Sigmoid colon (tissue), 7 donors: ENCODE results near the gene ST3GAL2. TPM values are rescaled to one million over a fixed set of nuclear protein-coding genes. Genes with fewer than 3 reads are reported as not detected.

Experiments used
- DNase-seq: peaks from one replicate; pipeline ENCODE4 v3.0.0-alpha.2; 2019
- H3K27ac ChIP-seq, 4 donors: fragments of 200-600 bp; sonication (generic); one replicate each; pipeline ENCODE4 v1.5.1; 2016 to 2019; ENCODE audit warnings: mild to moderate bottlenecking in 1 of 4
- H3K27me3 ChIP-seq, 3 donors: fragments of 200-600 bp; sonication (generic); one replicate each; pipeline ENCODE4 v1.5.1; 2019; ENCODE audit warnings: mild to moderate bottlenecking in 1 of 3
- H3K36me3 ChIP-seq, 4 donors: fragments of 200-600 bp; sonication (generic); one replicate each; pipeline ENCODE4 v1.5.1; 2016 to 2019
- H3K4me1 ChIP-seq, 4 donors: fragments of 200-600 bp; sonication (generic); one replicate each; pipeline ENCODE4 v1.5.1; 2017 to 2019
- H3K4me3 ChIP-seq, 4 donors: fragments of 200-600 bp; sonication (generic); one replicate each; pipeline ENCODE4 v1.5.1; 2017 to 2019; ENCODE audit warnings: mild to moderate bottlenecking in 2 of 4, moderate library complexity in 1 of 4
- H3K9me3 ChIP-seq, 4 donors: fragments of 200-600 bp in 3 of 4; sonication (generic) in 3 of 4; one replicate each; pipeline versions ENCODE4 v1.5.1 to v1.6.1; 2013 to 2019
- EP300 ChIP-seq, 4 donors: sonication (generic); formaldehyde crosslinking; IDR thresholded peaks; one replicate each; pipeline ENCODE4 v1.6.1; 2017; ENCODE audit warnings: antibody characterized with exemption in 4 of 4
- POLR2A ChIP-seq, 2 donors: fragments of 450-650 bp; IDR thresholded peaks; one replicate each; pipeline ENCODE4 v1.6.1; 2016; ENCODE audit warnings: antibody characterized with exemption in 2 of 2, mild to moderate bottlenecking in 2 of 2, moderate library complexity in 2 of 2
- POLR2AphosphoS5 ChIP-seq, 4 donors: sonication (generic); formaldehyde crosslinking; IDR thresholded peaks; one replicate each; pipeline ENCODE4 v1.6.1; 2017; ENCODE audit warnings: antibody characterized with exemption in 4 of 4
- WGBS, 2 donors: extraction: QIAGEN DNeasy Blood & Tissue Kit; methylation state at CpG; one replicate each; pipeline ENCODE4 v1.1.7; 2013; 5-methylcytosine and 5-hydroxymethylcytosine counted together
- intact Hi-C: fragments of 100-400 bp; cut with DNase I; formaldehyde crosslinking; loops from one replicate; pipeline ENCODE4 v1.15.1; 2023
- polyA plus RNA-seq, 3 donors: library from polyadenylated mRNA; stranded (reverse); fragments of 200-250 nt; gene quantifications; one replicate each; pipeline ENCODE4 v1.2.3, GENCODE V29; 2013
- total RNA-seq, 4 donors: library from RNA; depleted of rRNA; stranded (reverse); fragments of >200 nt; gene quantifications; one replicate each; pipeline ENCODE4 v1.1.0, GENCODE V29; 2016
- TF ChIP-seq, protein P1 (sequence below), 4 experiments: fragments of 450-650 bp in 3 of 4; fragments of 200-600 bp in 1 of 4; IDR thresholded peaks; one replicate each; pipeline ENCODE4 v1.5.1; 2016 to 2019; ENCODE audit warnings: antibody characterized with exemption in 4 of 4, mild to moderate bottlenecking in 3 of 4, moderate library complexity in 2 of 4
- donor health status: healthy with polysubstance abuse.
- donor health status: Bipolar disorder and iron deficiency.
- donor health status: healthy.

The ST3GAL2 gene
- total and polyA plus RNA-seq, 7 donors, result 2.3 to 21.3 (median 14.0) TPM

DNA sequence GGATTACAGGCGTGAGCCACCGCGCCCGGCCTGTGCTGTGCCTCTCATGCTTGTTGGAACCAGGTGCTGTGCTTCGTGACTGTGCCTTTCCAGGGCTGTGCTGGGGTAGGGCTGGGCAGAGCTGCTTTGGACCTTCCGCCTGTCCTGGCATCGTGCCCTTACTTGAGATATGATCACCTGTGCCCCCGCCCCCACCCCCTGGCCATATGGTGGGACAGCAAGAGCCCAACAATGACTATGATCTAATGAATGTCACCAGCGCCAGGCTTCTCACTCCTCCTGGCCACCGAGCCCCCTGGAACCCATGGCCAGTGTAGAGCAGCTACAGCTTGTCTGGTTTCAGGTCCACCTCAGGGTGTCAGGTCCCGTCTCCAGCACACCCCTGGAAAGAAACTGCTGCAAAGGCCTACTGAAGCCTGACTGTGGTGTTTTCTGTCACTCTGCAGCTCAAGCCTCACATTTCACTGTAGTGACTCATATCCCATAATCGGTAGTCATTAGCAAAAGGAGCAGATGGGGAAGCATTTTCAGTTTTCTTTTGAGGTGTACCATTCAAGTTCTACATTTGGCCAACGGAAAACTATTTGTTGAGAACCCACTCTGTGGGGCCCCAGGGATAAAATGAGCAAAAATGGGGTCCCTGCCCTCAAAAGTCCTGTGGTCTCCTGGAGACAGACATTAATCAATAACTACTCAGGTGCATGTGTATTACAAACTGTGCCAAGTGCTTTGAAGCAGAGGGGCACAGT lies 37.5 kb upstream of the ST3GAL2 start:
- DNase-seq, result no peak
- intact Hi-C loops, result no loop called here
- Histone ChIP-seq H3K4me1 (peaks cover 0 to 4% (median 0%) of the 10 kb centered on the region in 4 donors), H3K27ac (peak overlapping the region in 2 of 4 donors; percentile 18 to 46), H3K4me3 (no peak overlapping the region), H3K36me3 (peaks cover 19 to 86% (median 29%) of the 10 kb centered on the region in 4 donors), H3K27me3 (no peaks in the 10 kb centered on the region), H3K9me3 (no peaks in the 10 kb centered on the region)
- WGBS, 2 donors, result 78 to 79% methylated on average over 13 of the region's 13 CpGs
- TF ChIP-seq POLR2AphosphoS5 (IDR thresholded peaks at IDR 0.05) (no peak), EP300 (IDR thresholded peaks at IDR 0.05) (no peak), POLR2A (IDR thresholded peaks at IDR 0.05) (no peak)
- TF ChIP-seq, protein P1, sequence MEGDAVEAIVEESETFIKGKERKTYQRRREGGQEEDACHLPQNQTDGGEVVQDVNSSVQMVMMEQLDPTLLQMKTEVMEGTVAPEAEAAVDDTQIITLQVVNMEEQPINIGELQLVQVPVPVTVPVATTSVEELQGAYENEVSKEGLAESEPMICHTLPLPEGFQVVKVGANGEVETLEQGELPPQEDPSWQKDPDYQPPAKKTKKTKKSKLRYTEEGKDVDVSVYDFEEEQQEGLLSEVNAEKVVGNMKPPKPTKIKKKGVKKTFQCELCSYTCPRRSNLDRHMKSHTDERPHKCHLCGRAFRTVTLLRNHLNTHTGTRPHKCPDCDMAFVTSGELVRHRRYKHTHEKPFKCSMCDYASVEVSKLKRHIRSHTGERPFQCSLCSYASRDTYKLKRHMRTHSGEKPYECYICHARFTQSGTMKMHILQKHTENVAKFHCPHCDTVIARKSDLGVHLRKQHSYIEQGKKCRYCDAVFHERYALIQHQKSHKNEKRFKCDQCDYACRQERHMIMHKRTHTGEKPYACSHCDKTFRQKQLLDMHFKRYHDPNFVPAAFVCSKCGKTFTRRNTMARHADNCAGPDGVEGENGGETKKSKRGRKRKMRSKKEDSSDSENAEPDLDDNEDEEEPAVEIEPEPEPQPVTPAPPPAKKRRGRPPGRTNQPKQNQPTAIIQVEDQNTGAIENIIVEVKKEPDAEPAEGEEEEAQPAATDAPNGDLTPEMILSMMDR (IDR thresholded peaks at IDR 0.05), result no peak

DNA sequence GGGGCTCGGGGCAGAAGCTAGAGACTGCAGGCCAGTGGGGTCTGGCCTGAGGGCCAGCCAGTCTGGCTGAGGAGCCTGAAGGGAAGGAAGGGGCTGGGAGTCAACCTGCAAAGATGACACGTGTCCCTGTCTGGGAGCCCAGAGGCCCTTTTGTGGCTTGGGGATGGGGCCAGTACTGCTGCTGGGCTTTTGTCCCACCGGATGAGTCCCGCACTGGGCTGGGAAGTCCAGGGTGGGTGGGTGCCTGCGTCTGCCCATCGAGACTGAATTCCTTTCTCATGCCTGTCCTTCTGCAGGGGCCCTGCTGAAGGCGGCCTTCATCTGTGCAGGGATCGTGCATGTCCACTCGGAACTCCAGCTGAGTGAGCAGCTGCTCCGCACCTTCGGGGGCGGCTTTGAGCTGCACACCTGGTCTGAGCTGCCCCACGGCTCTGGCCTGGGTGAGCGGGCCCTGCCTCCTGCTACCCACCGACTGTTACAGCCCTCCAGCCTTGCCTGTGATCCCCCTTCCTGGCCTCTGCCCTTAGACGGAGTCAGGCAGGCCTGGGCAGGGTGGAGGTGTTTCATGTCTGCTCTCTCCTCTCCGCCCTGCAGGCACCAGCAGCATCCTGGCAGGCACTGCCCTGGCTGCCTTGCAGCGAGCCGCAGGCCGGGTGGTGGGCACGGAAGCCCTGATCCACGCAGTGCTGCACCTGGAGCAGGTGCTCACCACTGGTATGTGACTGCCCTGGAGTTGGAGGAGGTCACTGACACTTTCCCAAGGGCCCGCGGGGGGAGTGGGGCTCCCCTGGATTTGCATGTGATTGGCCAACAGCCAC lies 36.4 kb upstream of the ST3GAL2 start:
- Histone ChIP-seq H3K4me1 (peaks cover 0 to 4% (median 0%) of the 10 kb centered on the region in 4 donors), H3K9me3 (no peaks in the 10 kb centered on the region), H3K27me3 (no peaks in the 10 kb centered on the region), H3K36me3 (peaks cover 19 to 76% (median 26%) of the 10 kb centered on the region in 4 donors), H3K27ac (no peak overlapping the region), H3K4me3 (no peak overlapping the region)
- TF ChIP-seq EP300 (IDR thresholded peaks at IDR 0.05) (no peak), POLR2A (IDR thresholded peaks at IDR 0.05) (no peak), POLR2AphosphoS5 (IDR thresholded peaks at IDR 0.05) (no peak)
- TF ChIP-seq, protein P1 (IDR thresholded peaks at IDR 0.05), result no peak
- intact Hi-C loops, result no loop called here
- DNase-seq, result no peak
- 93 to 95% methylated on average over 24 of the region's 24 CpGs for WGBS, 2 donors

DNA sequence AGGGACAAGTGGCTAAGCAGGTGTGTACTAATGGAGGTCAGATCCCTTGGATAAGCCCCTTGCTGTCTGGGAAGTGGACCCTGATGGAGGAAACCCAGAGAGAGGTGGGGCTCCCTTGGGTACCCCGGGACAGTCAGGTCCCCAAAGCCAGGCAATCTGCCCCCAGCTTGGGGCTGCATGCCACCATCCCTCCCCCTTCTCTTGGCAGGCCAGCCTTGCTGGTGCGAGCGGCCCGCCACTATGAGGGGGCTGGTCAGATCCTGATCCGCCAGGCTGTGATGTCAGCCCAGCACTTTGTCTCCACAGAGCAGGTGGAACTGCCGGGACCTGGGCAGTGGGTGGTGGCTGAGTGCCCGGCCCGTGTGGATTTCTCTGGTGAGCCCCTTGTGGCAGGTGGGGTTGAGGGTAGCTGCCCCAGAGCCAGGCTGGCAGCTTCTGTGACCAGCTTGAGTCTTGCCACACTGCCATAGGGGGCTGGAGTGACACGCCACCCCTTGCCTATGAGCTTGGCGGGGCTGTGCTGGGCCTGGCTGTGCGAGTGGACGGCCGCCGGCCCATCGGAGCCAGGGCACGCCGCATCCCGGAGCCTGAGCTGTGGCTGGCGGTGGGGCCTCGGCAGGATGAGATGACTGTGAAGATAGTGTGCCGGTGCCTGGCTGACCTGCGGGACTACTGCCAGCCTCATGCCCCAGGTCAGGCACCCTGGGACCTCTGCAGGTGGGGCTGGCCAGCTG lies 35.6 kb upstream of the ST3GAL2 start:
- 95 to 96% methylated on average over 22 of the region's 22 CpGs for WGBS, 2 donors
- intact Hi-C loops, result no loop called here
- no peaks in the 10 kb centered on the region for H3K27me3 ChIP-seq
- DNase-seq, result no peak
- peaks cover 19 to 69% (median 24%) of the 10 kb centered on the region in 4 donors for H3K36me3 ChIP-seq
- H3K4me1 ChIP-seq, result peaks cover 0 to 4% (median 0%) of the 10 kb centered on the region in 4 donors
- TF ChIP-seq POLR2A (IDR thresholded peaks at IDR 0.05) (no peak), POLR2AphosphoS5 (IDR thresholded peaks at IDR 0.05) (no peak)
- TF ChIP-seq, protein P1 (IDR thresholded peaks at IDR 0.05), result no peak
- no peak overlapping the region for H3K27ac ChIP-seq
- no peak overlapping the region for H3K4me3 ChIP-seq
- no peaks in the 10 kb centered on the region for H3K9me3 ChIP-seq

DNA sequence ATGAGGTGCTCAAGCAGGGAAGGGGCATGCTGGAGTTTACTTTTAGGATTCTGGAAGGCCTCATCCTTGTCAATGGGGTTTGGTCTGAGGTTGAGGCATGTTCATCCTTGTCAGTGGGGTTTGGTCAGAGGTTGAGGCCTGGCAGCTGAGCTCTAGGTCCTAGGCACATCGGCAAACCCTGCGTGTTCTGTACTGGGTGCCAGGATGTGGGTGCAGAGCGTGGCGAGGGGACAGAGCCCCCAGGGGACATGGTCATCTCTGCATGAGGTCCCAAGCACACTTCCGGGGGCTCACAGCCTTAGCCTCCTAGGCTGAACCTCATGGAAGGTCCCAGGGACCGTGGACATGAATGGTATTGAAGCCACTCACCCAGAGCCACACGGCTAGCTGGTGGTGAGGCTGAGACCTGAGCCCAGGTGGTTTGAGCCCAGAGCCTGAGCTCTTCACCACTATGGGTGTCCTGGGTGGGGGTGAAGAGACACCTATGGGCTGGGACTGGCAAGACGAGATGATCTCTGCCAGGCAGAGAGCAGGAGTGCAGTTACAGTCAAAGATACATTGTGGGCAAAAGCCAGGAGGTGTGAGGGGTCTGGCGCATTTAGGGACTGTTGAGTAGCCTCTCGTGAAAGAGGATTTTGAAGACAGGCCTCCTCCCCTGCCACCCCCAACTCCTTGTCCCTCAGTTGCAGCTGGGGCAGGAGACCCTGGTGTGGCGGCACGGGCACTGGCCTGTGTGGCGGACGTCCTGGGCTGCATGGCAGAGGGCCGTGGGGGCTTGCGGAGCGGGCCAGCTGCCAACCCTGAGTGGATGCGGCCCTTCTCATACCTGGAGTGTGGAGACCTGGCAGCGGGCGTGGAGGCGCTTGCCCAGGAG lies 34.8 kb upstream of the ST3GAL2 start:
- H3K9me3 ChIP-seq, result no peaks in the 10 kb centered on the region
- H3K27ac ChIP-seq, result no peak overlapping the region
- H3K4me3 ChIP-seq, result no peak overlapping the region
- peaks cover 0 to 4% (median 0%) of the 10 kb centered on the region in 4 donors for H3K4me1 ChIP-seq
- no peaks in the 10 kb centered on the region for H3K27me3 ChIP-seq
- DNase-seq, result no peak
- TF ChIP-seq EP300 (IDR thresholded peaks at IDR 0.05) (no peak), POLR2A (IDR thresholded peaks at IDR 0.05) (no peak), POLR2AphosphoS5 (IDR thresholded peaks at IDR 0.05) (no peak)
- TF ChIP-seq, protein P1 (IDR thresholded peaks at IDR 0.05), result no peak
- peaks cover 16 to 61% (median 22%) of the 10 kb centered on the region in 4 donors for H3K36me3 ChIP-seq
- intact Hi-C loops, result no loop called here
- WGBS, 2 donors, result 93% methylated on average over 21 of the region's 21 CpGs
